Stimulated activated CD4-positive, alpha-beta T cell treated with anti-CD3 and anti-CD28 coated beads, Interleukin-4, amount 100 ng/mL, for 24 hours (primary cell): ENCODE measurements around the gene SCN5A.

Experiments
- DNase-seq: peaks from one replicate; pipeline ENCODE4 v3.0.0-alpha.2; 2020

The SCN5A gene

GRCh38 chr3:38533285-38533976 lies 116.1 kb downstream of the SCN5A start:
- DNase-seq: no peak

- DNase-seq: no peak
These were observed 117.0 kb downstream of the SCN5A start for GRCh38 chr3:38532529-38532928.

GRCh38 chr3:38528457-38528856 lies 121.0 kb downstream of the SCN5A start:
- DNase-seq: no peak

GRCh38 chr3:38526792-38527191 lies 122.7 kb downstream of the SCN5A start:
- DNase-seq: no peak

- no peak for DNase-seq
These were observed 125.2 kb downstream of the SCN5A start for GRCh38 chr3:38524141-38524739.

GRCh38 chr3:38522002-38522401 lies 127.5 kb downstream of the SCN5A start:
- DNase-seq: no peak

- DNase-seq: peak; percentile 68
These were observed 128.0 kb downstream of the SCN5A start for GRCh38 chr3:38521391-38521987.

- no peak for DNase-seq
These were observed 129.8 kb downstream of the SCN5A start for GRCh38 chr3:38519651-38520050.

- DNase-seq: no peak
These were observed 130.5 kb downstream of the SCN5A start for GRCh38 chr3:38519000-38519399.

GRCh38 chr3:38516669-38517068 lies 132.8 kb downstream of the SCN5A start:
- no peak for DNase-seq

- no peak for DNase-seq
These were observed 134.1 kb downstream of the SCN5A start for GRCh38 chr3:38515367-38515766.

GRCh38 chr3:38511546-38511945 lies 137.9 kb downstream of the SCN5A start:
- DNase-seq: no peak

GRCh38 chr3:38510631-38511030 lies 138.9 kb downstream of the SCN5A start:
- no peak for DNase-seq

GRCh38 chr3:38509732-38510131 lies 139.8 kb downstream of the SCN5A start:
- no peak for DNase-seq

GRCh38 chr3:38507120-38507519 lies 142.4 kb downstream of the SCN5A start:
- no peak for DNase-seq

GRCh38 chr3:38500688-38501417 lies 148.6 kb downstream of the SCN5A start:
- no peak for DNase-seq
